H1 (cell line): ENCODE measurements around the gene RPUSD2. TPM values are rescaled to one million over a fixed set of nuclear protein-coding genes. Genes with fewer than 3 reads are reported as not detected.

ENCODE experiments used
- CHD7 ChIP-seq: fragments of 300-600 bp; sonication (generic); IDR thresholded peaks from 2 replicates; pipeline ENCODE4 v1.7.1; 2012; ENCODE audit warnings: low read length, moderate library complexity, mild to moderate bottlenecking, inconsistent platforms; ENCODE audit not compliant: insufficient replicate concordance
- EZH2 ChIP-seq: fragments of 200-600 bp; sonication (generic); IDR thresholded peaks from 2 replicates; pipeline ENCODE4 v1.7.1; 2012; ENCODE audit warnings: low read depth, mild to moderate bottlenecking, moderate library complexity, low read length, inconsistent platforms; ENCODE audit not compliant: severe bottlenecking
- HDAC2 ChIP-seq, 2 experiments: fragments of 300-600 bp in 1 of 2; sonication (generic) in 1 of 2; IDR thresholded peaks; 2 replicates each; pipeline ENCODE4 v1.6.1; 2011 to 2012; ENCODE audit warnings: low read depth in 2 of 2, low read length in 2 of 2, mild to moderate bottlenecking in 2 of 2, moderate library complexity in 2 of 2, borderline replicate concordance in 1 of 2, inconsistent platforms in 1 of 2
- RBBP5 ChIP-seq: IDR thresholded peaks from 2 replicates; pipeline ENCODE4 v1.7.1; 2012; ENCODE audit warnings: low read depth, mild to moderate bottlenecking, inconsistent platforms, low read length, moderate library complexity, borderline replicate concordance
- RFX5 ChIP-seq: IDR thresholded peaks from 2 replicates; pipeline ENCODE4 v1.6.1; 2011; ENCODE audit warnings: low read depth, low read length, improper control_type of control experiment, borderline replicate concordance
- TAF7 ChIP-seq: optimal IDR thresholded peaks from 2 replicates; pipeline ENCODE3; 2011; ENCODE audit warnings: low read depth, mild to moderate bottlenecking, inconsistent platforms, low read length, moderate library complexity, borderline replicate concordance
- USF2 ChIP-seq: IDR thresholded peaks from 2 replicates; pipeline ENCODE4 v1.6.1; 2011; ENCODE audit warnings: low read length, improper control_type of control experiment
- ZNF274 ChIP-seq: IDR thresholded peaks from 2 replicates; pipeline ENCODE4 v1.7.0; 2012; ENCODE audit warnings: low read length, borderline replicate concordance; ENCODE audit errors: extremely low read depth
- polyA plus RNA-seq, 7 experiments: library from polyadenylated mRNA; depleted of rRNA in 3 of 7; stranded (reverse) in 5 of 7; unstranded in 2 of 7; fragments of >200 nt in 5 of 7; fragments of 200-250 nt in 2 of 7; gene quantifications; 1 replicate in 5 of 7; 2 replicates in 1 of 7; 4 replicates in 1 of 7; pipeline versions ENCODE4 v1.2.1 to v1.2.3, GENCODE V29; 2011 to 2013; ENCODE audit warnings: missing spikeins in 2 of 7, mixed read lengths in 2 of 7
- total RNA-seq: library from RNA; stranded (reverse); fragmentation: NEBNext Ultra II Directional; extraction: Animal tissue kit (Norgen Biotek cat#: 25700); gene quantifications from 2 replicates; pipeline ENCODE4 v1.2.1, GENCODE V29; 2021

RPUSD2 gene
- total and polyA plus RNA-seq, 2 of the 8 experiments (the other 6 are each of a cell fraction or from before 2014, with no cell fraction given): 14.5 to 28.5 TPM

DNA sequence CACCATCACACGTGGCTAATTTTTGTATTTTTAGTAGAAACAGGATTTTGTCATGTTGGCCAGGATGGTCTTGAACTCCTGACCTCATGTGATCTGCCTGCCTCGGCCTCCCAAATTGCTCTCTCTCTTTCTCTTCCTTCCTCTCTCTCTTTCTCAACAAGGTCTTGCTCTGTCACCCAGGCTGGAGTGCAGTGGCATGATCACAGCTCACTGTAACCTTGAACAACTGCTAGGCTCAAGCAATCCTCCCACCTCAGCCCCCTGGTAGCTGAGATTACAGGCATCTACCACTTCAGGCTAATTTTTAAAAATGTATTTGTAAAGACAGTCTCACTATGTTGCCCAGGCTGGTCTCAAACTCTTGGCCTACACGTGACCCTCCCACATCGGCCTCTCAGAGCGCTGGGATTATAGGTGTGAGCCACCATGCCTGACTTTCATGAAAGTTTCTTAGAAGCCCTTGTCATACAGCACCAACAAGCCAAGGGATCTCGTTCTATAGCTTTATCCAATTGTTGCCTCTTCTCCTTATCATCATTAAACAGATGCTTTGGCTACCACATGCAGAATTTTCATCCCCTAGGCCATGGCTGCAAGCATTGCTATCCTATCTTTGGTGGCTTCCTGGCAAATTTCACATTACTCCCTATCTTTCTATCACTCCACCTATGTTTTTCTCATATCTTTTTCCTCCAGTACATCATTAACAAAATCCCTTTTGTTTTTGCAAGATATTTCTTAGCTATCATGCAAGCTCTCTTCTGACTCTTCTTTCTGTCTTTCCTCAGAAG, 10.0 kb upstream of the RPUSD2 start (continued):
- no peak for TF ChIP-seq CHD7
- TF ChIP-seq USF2: no peak
- no peak for TF ChIP-seq RFX5
- TF ChIP-seq TAF7: no peak
- TF ChIP-seq HDAC2 (IDR thresholded peaks at IDR 0.05; ENCODE audit: borderline replicate concordance in 1 of 2, low read depth in 2 of 2, low read length in 2 of 2): no peak
- TF ChIP-seq EZH2: no peak
- no peak for TF ChIP-seq RBBP5
- TF ChIP-seq ZNF274: no peak
